MM.1S (cell line): Measurements from ENCODE around the gene COL5A1.

ENCODE experiments used
- DNase-seq: peaks from one replicate; pipeline ENCODE4 v3.0.0-alpha.2; 2015
- H2AFZ ChIP-seq: fragments of 300-600 bp; sonication (generic); 2 replicates; pipeline ENCODE4 v1.6.0; 2016; ENCODE audit warnings: antibody characterized with exemption, low read length
- H3F3A ChIP-seq: fragments of 300-600 bp; sonication (generic); 2 replicates; pipeline ENCODE4 v1.6.1; 2016; ENCODE audit warnings: mild to moderate bottlenecking, antibody characterized with exemption, low read length, moderate library complexity, mixed read lengths; ENCODE audit not compliant: insufficient read depth
- H3K27ac ChIP-seq: fragments of 300-600 bp; sonication (generic); 2 replicates; pipeline ENCODE4 v1.5.1; 2016; ENCODE audit warnings: mild to moderate bottlenecking, low read length
- H3K27me3 ChIP-seq: fragments of 300-600 bp; sonication (generic); replicated peaks from 2 replicates; pipeline ENCODE4 v1.6.0; 2016; ENCODE audit warnings: low read length; ENCODE audit not compliant: insufficient read depth
- H3K36me3 ChIP-seq: fragments of 300-600 bp; sonication (generic); replicated peaks from 2 replicates; pipeline ENCODE4 v1.6.1; 2016; ENCODE audit warnings: mild to moderate bottlenecking, low read length, mixed read lengths; ENCODE audit not compliant: insufficient read depth
- H3K4me1 ChIP-seq: fragments of 300-600 bp; sonication (generic); 2 replicates; pipeline ENCODE4 v1.6.1; 2016; ENCODE audit warnings: low read length, mixed read lengths
- H3K4me2 ChIP-seq: fragments of 300-600 bp; sonication (generic); 2 replicates; pipeline ENCODE4 v1.6.0; 2016; ENCODE audit warnings: low read depth, low read length
- H3K4me3 ChIP-seq: fragments of 300-600 bp; sonication (generic); 2 replicates; pipeline ENCODE4 v1.5.1; 2016; ENCODE audit warnings: low read length, mixed read lengths
- H3K79me2 ChIP-seq: fragments of 300-600 bp; sonication (generic); 2 replicates; pipeline ENCODE4 v1.6.1; 2016; ENCODE audit warnings: mixed run types, low read length, mixed read lengths
- H3K9ac ChIP-seq: fragments of 300-600 bp; sonication (generic); 2 replicates; pipeline ENCODE4 v1.6.1; 2016; ENCODE audit warnings: low read length, mixed read lengths
- H3K9me2 ChIP-seq: fragments of 300-600 bp; sonication (generic); replicated peaks from 2 replicates; pipeline ENCODE4 v1.6.1; 2016; ENCODE audit warnings: mild to moderate bottlenecking, low read length, mixed read lengths; ENCODE audit not compliant: insufficient read depth
- H3K9me3 ChIP-seq: fragments of 300-600 bp; sonication (generic); replicated peaks from 2 replicates; pipeline ENCODE4 v1.6.1; 2016; ENCODE audit warnings: mild to moderate bottlenecking, low read length, mixed read lengths; ENCODE audit not compliant: insufficient read depth
- H4K20me1 ChIP-seq: fragments of 300-600 bp; sonication (generic); 2 replicates; pipeline ENCODE4 v1.6.1; 2016; ENCODE audit warnings: mild to moderate bottlenecking, low read length, moderate library complexity, mixed read lengths; ENCODE audit not compliant: insufficient read depth
- EZH2 ChIP-seq: fragments of 300-600 bp; sonication (generic); optimal IDR thresholded peaks from 2 replicates; pipeline ENCODE3; 2017; ENCODE audit warnings: low read depth, mild to moderate bottlenecking, antibody characterized with exemption, low read length, mixed read lengths
- EZH2phosphoT487 ChIP-seq: fragments of 300-600 bp; sonication (generic); IDR thresholded peaks from 2 replicates; pipeline ENCODE4 v1.6.1; 2018; ENCODE audit warnings: antibody characterized with exemption, low read length
- TF ChIP-seq, protein P1 (sequence below): fragments of 300-600 bp; sonication (generic); IDR thresholded peaks from 2 replicates; pipeline ENCODE4 v1.5.1; 2016; ENCODE audit warnings: antibody characterized with exemption, low read length, mixed read lengths

The COL5A1 gene

GRCh38 chr9:134630861-134631260 is 10.7 kb upstream of the COL5A1 start:
- Histone ChIP-seq H3K9me3 (no peaks in the 10 kb centered on the region), H3K79me2 (no peaks in the 10 kb centered on the region), H3K9me2 (no peaks in the 10 kb centered on the region), H3K4me3 (no peak overlapping the region), H3K27me3 (peaks cover 100% of the 10 kb centered on the region), H3K27ac (no peak overlapping the region), H4K20me1 (no peaks in the 10 kb centered on the region), H3K9ac (no peak overlapping the region), H3K4me2 (no peak overlapping the region), H3K36me3 (no peaks in the 10 kb centered on the region), H2AFZ (no peak overlapping the region), H3K4me1 (no peaks in the 10 kb centered on the region), H3F3A (no peaks in the 10 kb centered on the region)
- DNase-seq, result no peak
- TF ChIP-seq, protein P1, sequence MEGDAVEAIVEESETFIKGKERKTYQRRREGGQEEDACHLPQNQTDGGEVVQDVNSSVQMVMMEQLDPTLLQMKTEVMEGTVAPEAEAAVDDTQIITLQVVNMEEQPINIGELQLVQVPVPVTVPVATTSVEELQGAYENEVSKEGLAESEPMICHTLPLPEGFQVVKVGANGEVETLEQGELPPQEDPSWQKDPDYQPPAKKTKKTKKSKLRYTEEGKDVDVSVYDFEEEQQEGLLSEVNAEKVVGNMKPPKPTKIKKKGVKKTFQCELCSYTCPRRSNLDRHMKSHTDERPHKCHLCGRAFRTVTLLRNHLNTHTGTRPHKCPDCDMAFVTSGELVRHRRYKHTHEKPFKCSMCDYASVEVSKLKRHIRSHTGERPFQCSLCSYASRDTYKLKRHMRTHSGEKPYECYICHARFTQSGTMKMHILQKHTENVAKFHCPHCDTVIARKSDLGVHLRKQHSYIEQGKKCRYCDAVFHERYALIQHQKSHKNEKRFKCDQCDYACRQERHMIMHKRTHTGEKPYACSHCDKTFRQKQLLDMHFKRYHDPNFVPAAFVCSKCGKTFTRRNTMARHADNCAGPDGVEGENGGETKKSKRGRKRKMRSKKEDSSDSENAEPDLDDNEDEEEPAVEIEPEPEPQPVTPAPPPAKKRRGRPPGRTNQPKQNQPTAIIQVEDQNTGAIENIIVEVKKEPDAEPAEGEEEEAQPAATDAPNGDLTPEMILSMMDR, result no peak
- no peak for TF ChIP-seq EZH2

GRCh38 chr9:134631881-134632280 is 9.7 kb upstream of the COL5A1 start:
- Histone ChIP-seq H3K9me3 (no peaks in the 10 kb centered on the region), H3K4me1 (no peaks in the 10 kb centered on the region), H3F3A (no peaks in the 10 kb centered on the region), H3K27me3 (peaks cover 95% of the 10 kb centered on the region), H3K4me2 (no peak overlapping the region), H3K79me2 (no peaks in the 10 kb centered on the region), H3K9me2 (no peaks in the 10 kb centered on the region), H2AFZ (no peak overlapping the region), H3K9ac (no peak overlapping the region), H3K27ac (no peak overlapping the region), H4K20me1 (no peaks in the 10 kb centered on the region), H3K36me3 (no peaks in the 10 kb centered on the region), H3K4me3 (no peak overlapping the region)
- TF ChIP-seq EZH2, result no peak
- no peak for TF ChIP-seq EZH2phosphoT487
- TF ChIP-seq, protein P1, result no peak
- no peak for DNase-seq

DNA sequence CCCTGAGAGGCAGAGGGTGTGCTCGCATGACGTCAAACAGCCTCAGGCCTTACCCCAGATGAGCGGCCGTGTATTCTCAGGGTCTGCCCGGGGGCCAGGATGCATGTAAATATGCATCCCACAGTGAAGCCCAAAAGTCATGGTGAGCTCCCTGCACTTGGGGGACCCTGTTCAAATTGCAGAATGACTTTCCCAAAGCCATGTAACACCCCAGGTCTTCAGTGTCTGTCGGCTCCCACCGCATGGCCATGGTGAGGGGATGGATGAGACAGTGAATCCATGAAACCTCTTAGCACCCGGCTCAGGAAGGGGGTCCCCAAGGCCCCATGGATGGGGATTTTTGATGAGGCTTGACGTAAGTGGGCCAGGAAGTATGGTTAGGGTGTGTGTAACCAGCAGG is 9.3 kb upstream of the COL5A1 start:
- Histone ChIP-seq H3K27ac (no peak overlapping the region), H3K27me3 (peaks cover 95% of the 10 kb centered on the region), H4K20me1 (no peaks in the 10 kb centered on the region), H3K36me3 (no peaks in the 10 kb centered on the region), H3K4me3 (no peak overlapping the region), H3F3A (no peaks in the 10 kb centered on the region), H3K9me2 (no peaks in the 10 kb centered on the region), H3K79me2 (no peaks in the 10 kb centered on the region), H3K9me3 (no peaks in the 10 kb centered on the region), H3K4me2 (no peak overlapping the region), H2AFZ (no peak overlapping the region), H3K9ac (no peak overlapping the region), H3K4me1 (no peaks in the 10 kb centered on the region)
- DNase-seq, result no peak
- TF ChIP-seq, protein P1, result no peak
